ENCODE measurements around the gene CTNNAL1.

Gene CTNNAL1

DNA sequence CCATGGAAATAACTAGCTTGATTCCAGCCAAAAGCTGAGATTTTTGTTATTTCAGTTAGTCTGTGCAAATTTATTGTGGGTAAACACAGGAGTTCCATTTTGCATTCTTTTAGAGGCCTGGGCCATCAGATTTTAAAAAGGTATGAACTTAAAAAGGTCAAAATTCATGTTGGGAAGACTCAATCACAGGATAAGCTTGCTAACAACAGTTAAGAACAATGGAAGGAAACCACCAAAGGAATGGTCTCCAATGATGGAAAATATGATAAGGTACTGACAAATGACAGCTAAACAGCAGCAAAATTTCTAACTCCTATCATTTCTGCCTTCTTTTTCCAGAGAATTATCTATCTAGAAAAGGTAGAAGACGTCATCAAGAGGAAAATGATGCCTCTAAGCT, 63.1 kb downstream of the CTNNAL1 start:
- H3K4me1 ChIP-seq (ENCODE audit: control insufficient read depth in 5 of 5, insufficient read depth in 5 of 5, low read length in 5 of 5) = peaks cover 0 to 5% (median 0%) of the 10 kb centered on the region in 5 donors
- no peak overlapping the region for H3K4me3 ChIP-seq (ENCODE audit: low read depth in 1 of 5, low read length in 5 of 5)
- no peaks in the 10 kb centered on the region for H3K27me3 ChIP-seq (ENCODE audit: control insufficient read depth in 5 of 5, insufficient read depth in 4 of 5, low read length in 5 of 5)
- H3K9me3 ChIP-seq (ENCODE audit: control insufficient read depth in 5 of 5, low read length in 5 of 5) = no peaks in the 10 kb centered on the region
- H3K27ac ChIP-seq (ENCODE audit: low read depth, low read length) = no peak overlapping the region
- H3K9ac ChIP-seq (ENCODE audit: low read length in 5 of 5) = no peak overlapping the region
- peaks cover 0 to 20% (median 3%) of the 10 kb centered on the region in 5 donors for H3K36me3 ChIP-seq (ENCODE audit: control insufficient read depth in 5 of 5, insufficient read depth in 5 of 5, low read length in 5 of 5)

DNA sequence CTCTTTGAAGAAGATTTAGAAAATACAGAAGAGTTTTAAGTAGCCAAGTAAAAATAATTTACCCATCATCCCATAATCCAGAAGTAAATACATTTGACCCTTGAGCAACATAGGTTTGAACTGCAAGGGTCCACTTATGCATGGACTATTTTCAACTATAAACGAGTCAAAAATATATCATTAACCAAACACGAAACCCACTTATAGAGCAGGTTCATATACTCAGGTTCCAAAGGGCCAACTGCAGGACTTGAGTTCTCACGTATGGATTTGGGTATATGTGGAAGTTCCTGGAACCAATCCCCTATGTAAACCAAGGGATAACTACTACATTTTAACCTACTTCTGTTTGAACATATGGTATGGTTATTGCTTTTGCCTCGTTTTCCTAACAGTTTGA, 73.3 kb downstream of the CTNNAL1 start:
- no peak overlapping the region for H3K27ac ChIP-seq (ENCODE audit: low read depth, low read length)
- H3K9ac ChIP-seq (ENCODE audit: low read length in 5 of 5) = no peak overlapping the region
- H3K9me3 ChIP-seq (ENCODE audit: control insufficient read depth in 5 of 5, low read length in 5 of 5) = no peaks in the 10 kb centered on the region
- H3K27me3 ChIP-seq (ENCODE audit: control insufficient read depth in 5 of 5, insufficient read depth in 4 of 5, low read length in 5 of 5) = no peaks in the 10 kb centered on the region
- peaks cover 0 to 6% (median 4%) of the 10 kb centered on the region in 5 donors for H3K4me1 ChIP-seq (ENCODE audit: control insufficient read depth in 5 of 5, insufficient read depth in 5 of 5, low read length in 5 of 5)
- peaks cover 15 to 42% (median 29%) of the 10 kb centered on the region in 5 donors for H3K36me3 ChIP-seq (ENCODE audit: control insufficient read depth in 5 of 5, insufficient read depth in 5 of 5, low read length in 5 of 5)
- H3K4me3 ChIP-seq (ENCODE audit: low read depth in 1 of 5, low read length in 5 of 5) = no peak overlapping the region

DNA sequence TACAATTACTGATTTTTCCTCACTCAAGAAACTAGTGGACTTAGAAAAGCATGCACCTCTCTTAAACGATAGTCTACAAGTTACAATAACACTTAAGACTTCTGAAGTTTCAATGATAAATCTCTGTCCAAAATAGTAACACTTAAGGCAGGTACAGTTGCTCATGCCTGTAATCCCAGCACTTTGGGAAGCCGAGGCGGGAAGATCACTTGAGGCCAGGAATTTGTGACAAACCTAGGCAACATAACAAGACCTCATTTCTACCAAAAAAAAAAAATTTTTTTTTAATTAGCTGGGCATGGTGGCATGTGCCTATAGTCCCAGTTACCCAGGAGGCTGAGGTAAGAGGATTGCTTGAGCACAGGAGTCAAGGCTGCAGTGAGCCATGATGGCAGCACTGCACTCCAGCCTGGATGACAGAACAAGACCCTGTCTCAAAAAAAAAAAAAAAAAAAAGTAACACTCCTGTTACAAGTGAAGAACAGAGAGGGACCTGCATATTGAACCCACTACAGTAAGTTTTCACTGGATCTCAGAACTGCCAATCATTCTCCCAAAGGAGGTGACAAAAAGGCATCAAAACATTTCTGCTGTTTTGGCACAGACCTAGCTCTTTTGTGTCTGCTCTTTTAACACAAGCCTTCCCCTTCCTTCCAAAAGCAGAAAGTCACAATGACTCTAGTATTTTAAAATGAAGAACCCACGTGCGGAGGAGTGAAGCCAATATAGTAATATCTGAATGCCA, 75.6 kb downstream of the CTNNAL1 start:
- Histone ChIP-seq H3K4me3 (ENCODE audit: low read depth in 1 of 5, low read length in 5 of 5) (no peak overlapping the region), H3K9me3 (ENCODE audit: control insufficient read depth in 5 of 5, low read length in 5 of 5) (no peaks in the 10 kb centered on the region), H3K36me3 (ENCODE audit: control insufficient read depth in 5 of 5, insufficient read depth in 5 of 5, low read length in 5 of 5) (peaks cover 12 to 34% (median 20%) of the 10 kb centered on the region in 5 donors), H3K9ac (ENCODE audit: low read length in 5 of 5) (no peak overlapping the region), H3K27me3 (ENCODE audit: control insufficient read depth in 5 of 5, insufficient read depth in 4 of 5, low read length in 5 of 5) (no peaks in the 10 kb centered on the region), H3K4me1 (ENCODE audit: control insufficient read depth in 5 of 5, insufficient read depth in 5 of 5, low read length in 5 of 5) (peaks cover 4 to 23% (median 21%) of the 10 kb centered on the region in 5 donors), H3K27ac (ENCODE audit: low read depth, low read length) (no peak overlapping the region)

DNA sequence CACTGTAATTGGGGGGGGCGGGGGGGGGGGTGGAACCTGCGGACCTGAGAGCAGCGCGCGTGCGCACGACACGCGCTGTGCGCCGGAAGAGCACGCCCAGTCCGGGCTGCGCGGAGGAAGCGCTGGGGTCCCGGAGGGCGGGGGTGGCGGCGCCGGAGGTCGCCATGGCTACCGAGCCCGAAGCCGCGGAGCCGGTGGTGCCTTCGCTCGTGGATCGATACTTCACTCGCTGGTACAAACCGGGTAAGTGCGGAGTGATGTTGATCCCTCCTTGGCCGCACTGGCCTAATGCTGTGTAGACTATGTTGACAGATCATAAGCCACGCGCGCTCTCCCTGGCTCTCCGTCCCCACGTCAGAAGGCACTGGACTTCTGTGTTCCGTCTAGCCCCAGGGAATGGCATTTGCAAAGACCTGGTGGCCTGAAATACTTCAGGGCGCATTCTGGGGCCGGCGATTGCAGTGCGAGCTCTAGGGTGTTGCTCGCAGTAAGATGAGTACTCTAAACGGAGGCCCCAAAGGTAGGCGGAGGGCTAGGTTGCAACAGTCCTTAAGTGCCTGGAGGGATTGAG, 78.9 kb downstream of the CTNNAL1 start, which contains the start of gene ABITRAM:
ABITRAM (plus strand) TSS at position 78 of the 571 bp plus-strand sequence; CDS start at position 165, 87 bp downstream.
- Histone ChIP-seq H3K27me3 (ENCODE audit: control insufficient read depth in 5 of 5, insufficient read depth in 4 of 5, low read length in 5 of 5) (no peaks in the 10 kb centered on the region), H3K4me3 (ENCODE audit: low read depth in 1 of 5, low read length in 5 of 5) (peak within 1 kb of the TSS; percentile 99 to 100 (median 100)), H3K9ac (ENCODE audit: low read length in 5 of 5) (peak within 1 kb of the TSS; percentile 84 to 94 (median 90)), H3K9me3 (ENCODE audit: control insufficient read depth in 5 of 5, low read length in 5 of 5) (no peaks in the 10 kb centered on the region), H3K4me1 (ENCODE audit: control insufficient read depth in 5 of 5, insufficient read depth in 5 of 5, low read length in 5 of 5) (peaks cover 5 to 26% (median 24%) of the 10 kb centered on the region in 5 donors), H3K36me3 (ENCODE audit: control insufficient read depth in 5 of 5, insufficient read depth in 5 of 5, low read length in 5 of 5) (peaks cover under 1 to 16% (median 6%) of the 10 kb centered on the region in 5 donors), H3K27ac (ENCODE audit: low read depth, low read length) (peak within 1 kb of the TSS; percentile 82)

DNA sequence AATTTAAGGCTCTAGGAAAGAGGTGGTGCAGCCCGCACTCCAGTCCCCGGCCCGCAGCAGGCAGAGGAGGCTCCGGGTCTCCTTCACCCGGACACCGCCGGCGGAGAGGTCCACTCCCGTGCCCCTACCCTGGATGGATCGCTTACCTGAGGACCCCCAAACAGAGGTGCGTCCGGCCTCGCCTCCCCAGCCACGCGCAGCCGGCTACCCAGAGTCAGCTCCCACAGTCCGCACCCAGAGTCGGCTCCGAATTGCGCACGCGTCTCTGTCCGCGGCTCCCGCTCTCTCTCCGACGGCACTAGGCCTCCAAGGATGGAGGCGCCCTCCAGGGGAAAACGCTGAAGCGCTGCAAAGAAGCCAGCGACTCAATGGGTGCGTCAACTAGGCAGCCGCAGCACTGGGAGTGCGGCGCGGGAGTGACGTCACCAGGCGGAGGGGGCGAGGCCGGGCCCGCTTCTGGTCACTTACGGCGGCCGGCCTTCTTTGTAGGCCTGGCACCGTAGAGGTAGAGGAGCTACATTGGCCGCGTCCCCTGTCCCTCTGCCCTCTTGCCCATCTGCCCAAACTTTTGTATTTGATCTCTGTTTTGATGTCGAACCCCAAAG, 79.5 kb downstream of the CTNNAL1 start, which contains the start of gene ELP1:
ELP1 (minus strand) TSS at position 407 of the 605 bp plus-strand sequence. CDS start 2,978 bp downstream, outside the sequence.
- peak within 1 kb of the TSS; percentile 99 to 100 (median 100) for H3K4me3 ChIP-seq (ENCODE audit: low read depth in 1 of 5, low read length in 5 of 5)
- H3K9ac ChIP-seq (ENCODE audit: low read length in 5 of 5) = peak within 1 kb of the TSS; percentile 84 to 94 (median 90)
- H3K4me1 ChIP-seq (ENCODE audit: control insufficient read depth in 5 of 5, insufficient read depth in 5 of 5, low read length in 5 of 5) = peaks cover 5 to 26% (median 24%) of the 10 kb centered on the region in 5 donors

DNA sequence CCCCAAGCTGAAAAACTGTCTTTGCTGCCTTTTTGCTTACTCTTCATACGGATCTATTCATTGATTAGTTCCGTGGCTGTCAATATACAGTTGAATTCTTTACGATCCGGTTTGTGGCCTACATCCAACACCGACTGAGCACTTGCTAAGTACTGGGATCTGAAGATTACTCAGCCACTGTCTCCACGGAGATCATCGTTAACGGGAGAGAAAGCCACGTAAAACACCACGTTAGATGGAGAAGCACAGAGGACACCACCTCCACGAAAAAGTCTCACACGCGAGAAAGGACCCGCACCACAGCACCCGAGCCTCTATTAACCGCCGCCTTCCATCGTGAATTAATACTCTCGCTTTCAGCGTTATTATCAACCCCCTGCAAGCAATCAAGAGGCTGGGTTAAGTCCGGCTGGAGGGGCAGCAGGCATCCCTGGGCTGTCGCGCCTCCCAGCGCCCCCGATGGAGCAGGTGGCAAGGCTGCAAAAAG, 80.0 kb downstream of the CTNNAL1 start:
- peak overlapping the region; percentile 91 to 100 (median 100) for H3K4me3 ChIP-seq (ENCODE audit: low read depth in 1 of 5, low read length in 5 of 5)
- peak overlapping the region; percentile 82 for H3K27ac ChIP-seq (ENCODE audit: low read depth, low read length)
- peaks cover 5 to 26% (median 24%) of the 10 kb centered on the region in 5 donors for H3K4me1 ChIP-seq (ENCODE audit: control insufficient read depth in 5 of 5, insufficient read depth in 5 of 5, low read length in 5 of 5)
- peaks cover 6 to 18% (median 15%) of the 10 kb centered on the region in 5 donors for H3K36me3 ChIP-seq (ENCODE audit: control insufficient read depth in 5 of 5, insufficient read depth in 5 of 5, low read length in 5 of 5)
- no peaks in the 10 kb centered on the region for H3K9me3 ChIP-seq (ENCODE audit: control insufficient read depth in 5 of 5, low read length in 5 of 5)
- H3K9ac ChIP-seq (ENCODE audit: low read length in 5 of 5) = peak overlapping the region; percentile 1 to 91 (median 84)
- H3K27me3 ChIP-seq (ENCODE audit: control insufficient read depth in 5 of 5, insufficient read depth in 4 of 5, low read length in 5 of 5) = no peaks in the 10 kb centered on the region

More for the DNA sequence above, 79.5 kb downstream of the CTNNAL1 start, which contains the start of gene ELP1:
- Histone ChIP-seq H3K36me3 (ENCODE audit: control insufficient read depth in 5 of 5, insufficient read depth in 5 of 5, low read length in 5 of 5) (peaks cover under 1 to 13% (median 10%) of the 10 kb centered on the region in 5 donors), H3K9me3 (ENCODE audit: control insufficient read depth in 5 of 5, low read length in 5 of 5) (no peaks in the 10 kb centered on the region), H3K27me3 (ENCODE audit: control insufficient read depth in 5 of 5, insufficient read depth in 4 of 5, low read length in 5 of 5) (no peaks in the 10 kb centered on the region), H3K27ac (ENCODE audit: low read depth, low read length) (peak within 1 kb of the TSS; percentile 82)

DNA sequence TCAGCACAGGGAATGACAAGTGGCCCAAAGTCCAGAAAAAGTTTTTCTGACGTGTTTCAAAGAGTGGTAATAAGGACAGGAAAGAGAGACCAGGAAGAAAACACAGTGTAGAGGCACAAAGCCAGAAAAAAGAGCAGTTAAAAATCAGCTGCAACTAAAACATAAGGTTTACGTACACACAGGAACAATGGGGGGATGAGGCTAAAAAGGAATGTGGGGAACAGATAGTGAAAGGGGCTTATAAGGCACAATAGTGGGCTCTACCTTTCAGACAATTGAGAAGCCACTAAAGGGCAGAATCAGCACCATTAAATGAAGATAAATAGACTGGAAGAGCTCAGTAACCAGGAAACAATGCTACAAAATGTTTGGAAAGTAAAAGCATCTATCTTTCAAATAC, 84.9 kb downstream of the CTNNAL1 start:
- no peak overlapping the region for H3K9ac ChIP-seq (ENCODE audit: low read length in 5 of 5)
- H3K9me3 ChIP-seq (ENCODE audit: control insufficient read depth in 5 of 5, low read length in 5 of 5) = no peaks in the 10 kb centered on the region
- peaks cover 41 to 62% (median 51%) of the 10 kb centered on the region in 5 donors for H3K36me3 ChIP-seq (ENCODE audit: control insufficient read depth in 5 of 5, insufficient read depth in 5 of 5, low read length in 5 of 5)
- no peaks in the 10 kb centered on the region for H3K27me3 ChIP-seq (ENCODE audit: control insufficient read depth in 5 of 5, insufficient read depth in 4 of 5, low read length in 5 of 5)
- no peak overlapping the region for H3K27ac ChIP-seq (ENCODE audit: low read depth, low read length)
- H3K4me1 ChIP-seq (ENCODE audit: control insufficient read depth in 5 of 5, insufficient read depth in 5 of 5, low read length in 5 of 5) = peaks cover 5 to 11% (median 10%) of the 10 kb centered on the region in 5 donors
- H3K4me3 ChIP-seq (ENCODE audit: low read depth in 1 of 5, low read length in 5 of 5) = no peak overlapping the region

DNA sequence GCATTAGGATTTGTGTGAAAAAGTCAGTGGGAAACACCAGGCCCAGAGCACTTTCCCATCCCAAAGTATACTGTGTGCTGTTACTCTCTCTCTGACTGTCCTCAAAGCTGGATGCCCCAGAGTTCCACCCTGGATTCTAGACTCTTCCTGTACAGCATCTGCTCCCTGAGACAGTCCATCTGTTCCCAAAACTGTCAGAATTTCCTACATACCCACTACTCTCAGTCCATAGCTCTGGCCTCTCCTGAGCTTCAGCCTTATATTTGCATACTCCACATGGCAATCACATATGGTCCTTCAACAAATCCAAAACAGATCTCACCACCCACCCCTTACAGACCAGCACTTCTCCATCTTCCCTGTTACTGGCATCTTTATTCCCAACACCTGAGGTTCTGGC, 88.8 kb downstream of the CTNNAL1 start:
- H3K4me1 ChIP-seq (ENCODE audit: control insufficient read depth in 5 of 5, insufficient read depth in 5 of 5, low read length in 5 of 5) = no peaks in the 10 kb centered on the region
- H3K9ac ChIP-seq (ENCODE audit: low read length in 5 of 5) = no peak overlapping the region
- no peak overlapping the region for H3K27ac ChIP-seq (ENCODE audit: low read depth, low read length)

DNA sequence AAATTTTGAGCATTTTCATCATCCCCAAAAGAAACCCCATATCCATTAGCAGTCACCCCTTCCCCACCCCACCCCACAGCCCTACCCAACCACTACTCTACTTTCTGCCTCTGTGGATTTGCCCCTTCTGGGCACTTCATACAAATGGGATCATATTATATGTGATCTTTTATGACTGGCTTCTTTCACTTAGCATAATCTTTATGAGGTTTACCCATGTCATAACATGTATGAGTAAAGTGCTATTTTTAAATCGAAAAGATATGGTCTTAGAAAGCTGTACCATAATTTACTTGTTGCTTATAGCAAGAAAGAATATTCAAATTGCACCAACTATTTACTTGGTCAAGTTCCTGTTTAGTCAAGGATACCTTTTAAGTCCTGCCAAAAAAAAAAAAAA, 92.1 kb downstream of the CTNNAL1 start:
- H3K27ac ChIP-seq (ENCODE audit: low read depth, low read length) = no peak overlapping the region
- H3K36me3 ChIP-seq (ENCODE audit: control insufficient read depth in 5 of 5, insufficient read depth in 5 of 5, low read length in 5 of 5) = peaks cover 51 to 77% (median 65%) of the 10 kb centered on the region in 5 donors
- H3K9ac ChIP-seq (ENCODE audit: low read length in 5 of 5) = no peak overlapping the region
- H3K9me3 ChIP-seq (ENCODE audit: control insufficient read depth in 5 of 5, low read length in 5 of 5) = no peaks in the 10 kb centered on the region
- no peaks in the 10 kb centered on the region for H3K27me3 ChIP-seq (ENCODE audit: control insufficient read depth in 5 of 5, insufficient read depth in 4 of 5, low read length in 5 of 5)
- no peak overlapping the region for H3K4me3 ChIP-seq (ENCODE audit: low read depth in 1 of 5, low read length in 5 of 5)
- no peaks in the 10 kb centered on the region for H3K4me1 ChIP-seq (ENCODE audit: control insufficient read depth in 5 of 5, insufficient read depth in 5 of 5, low read length in 5 of 5)

More for the DNA sequence above, 88.8 kb downstream of the CTNNAL1 start:
- Histone ChIP-seq H3K9me3 (ENCODE audit: control insufficient read depth in 5 of 5, low read length in 5 of 5) (no peaks in the 10 kb centered on the region), H3K36me3 (ENCODE audit: control insufficient read depth in 5 of 5, insufficient read depth in 5 of 5, low read length in 5 of 5) (peaks cover 63 to 82% (median 68%) of the 10 kb centered on the region in 5 donors), H3K27me3 (ENCODE audit: control insufficient read depth in 5 of 5, insufficient read depth in 4 of 5, low read length in 5 of 5) (no peaks in the 10 kb centered on the region), H3K4me3 (ENCODE audit: low read depth in 1 of 5, low read length in 5 of 5) (no peak overlapping the region)

Measured in subcutaneous abdominal adipose tissue (tissue), 5 donors.